Ramos (cell line): Measurements from ENCODE around the gene TMEM254.
"Not testable (repeated sequence)": the region's sequence is repeated elsewhere in the genome, so short reads cannot be mapped to it uniquely, and the experiment has no call there.

ENCODE experiments used
- in situ Hi-C: fragments of 300-500 bp; cut with MboI; formaldehyde crosslinking; loops from one replicate; pipeline ENCODE4 v1.14.3; 2022; ENCODE audit warnings: low sequenced_read_pairs; ENCODE audit not compliant: unreplicated experiment

TMEM254 gene

GRCh38 chr10:80131499-80131901, 53.0 kb downstream of the TMEM254 start:
- in situ Hi-C loops: no loop called here

DNA sequence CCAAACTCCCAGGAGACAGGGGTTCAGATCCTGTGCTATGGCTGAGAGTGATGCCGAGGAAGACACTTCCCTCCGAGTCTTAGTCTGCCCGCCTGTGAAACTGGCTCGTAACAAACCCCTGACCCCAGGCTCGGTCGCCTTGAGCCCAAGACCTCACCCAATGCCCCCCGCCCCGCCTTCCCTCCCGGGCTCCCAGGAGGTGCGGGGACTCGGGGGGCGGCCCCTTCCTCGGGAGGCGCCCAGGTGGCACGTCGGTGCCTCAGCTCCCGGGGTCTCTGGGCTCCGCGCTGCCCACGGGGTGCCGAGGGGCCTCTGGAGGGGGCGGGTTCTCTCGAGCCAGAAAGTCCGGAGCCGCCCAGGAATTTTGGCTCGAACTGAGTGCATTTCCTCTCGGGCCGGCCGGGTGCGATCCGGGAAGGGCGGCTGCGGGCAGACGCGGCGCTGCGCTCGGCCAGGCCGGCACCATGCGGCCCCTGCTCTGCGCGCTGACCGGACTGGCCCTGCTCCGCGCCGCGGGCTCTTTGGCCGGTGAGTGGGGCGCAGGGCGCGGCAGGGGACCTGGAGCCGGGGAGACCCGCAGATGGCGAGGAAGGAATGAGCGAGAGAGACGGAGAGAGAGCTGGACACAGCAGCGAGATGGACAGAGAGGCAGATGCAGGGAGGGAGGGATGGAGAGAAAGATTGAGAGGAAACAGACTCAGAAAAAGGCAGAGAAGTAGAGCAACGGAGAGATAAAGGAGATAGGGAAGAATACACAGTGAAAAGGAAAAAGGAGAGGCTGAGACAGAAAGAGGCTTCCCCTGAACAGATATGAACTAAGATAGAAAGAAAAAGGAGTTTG, 54.1 kb downstream of the TMEM254 start, which contains the start of gene PLAC9:
Gene PLAC9, plus strand, starts transcription at position 432 of the 841 bp plus-strand sequence. Its CDS starts 33 bp downstream, at position 465.
- in situ Hi-C loops: no loop called here

GRCh38 chr10:80133206-80133605, 54.7 kb downstream of the TMEM254 start:
- in situ Hi-C loops: no loop called here

DNA sequence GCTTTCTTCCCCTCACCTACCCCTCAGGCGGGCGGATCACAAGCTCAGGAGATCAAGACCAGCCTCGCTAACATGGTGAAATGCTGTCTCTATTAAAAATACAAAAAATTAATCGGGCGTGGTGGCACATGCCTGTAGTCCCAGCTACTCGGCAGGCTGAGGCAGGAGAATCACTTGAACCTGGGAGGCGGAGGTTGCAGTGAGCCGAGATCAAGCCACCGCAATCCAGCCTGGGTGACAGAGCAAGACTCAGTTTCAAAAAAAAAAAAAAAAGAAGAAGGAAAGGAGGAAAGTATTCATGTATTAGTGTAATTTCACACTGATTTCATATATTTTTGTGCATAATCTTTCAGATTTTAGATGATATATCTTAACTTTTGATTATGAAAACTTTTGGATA, 55.2 kb downstream of the TMEM254 start:
- in situ Hi-C loops: not testable (repeated sequence)

DNA sequence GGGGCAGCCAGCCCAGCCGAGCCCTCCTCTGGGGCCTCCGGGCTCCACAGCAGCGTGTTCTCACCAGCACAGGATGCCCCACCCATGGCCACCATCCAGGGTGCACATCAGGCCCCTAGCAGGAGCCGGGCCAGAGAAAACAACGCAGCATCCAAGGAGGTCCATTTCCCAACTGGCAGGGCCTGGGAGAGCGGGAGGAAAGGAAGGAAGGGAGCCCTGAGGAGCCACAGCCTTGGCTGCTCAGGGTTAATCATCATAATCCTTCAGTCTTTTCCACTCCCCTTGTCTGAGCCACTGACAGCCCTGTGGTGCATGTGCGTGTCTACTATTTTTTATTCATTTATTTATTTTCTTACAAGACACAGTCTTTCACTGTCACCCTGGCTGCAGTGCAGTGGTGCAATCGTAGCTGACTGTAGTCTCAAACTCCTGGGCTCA, 57.7 kb downstream of the TMEM254 start:
- in situ Hi-C loops: no loop called here

GRCh38 chr10:80137031-80137862, 58.8 kb downstream of the TMEM254 start:
- in situ Hi-C loops: no loop called here

- in situ Hi-C loops: no loop called here
Measured at GRCh38 chr10:80137920-80138319, 59.5 kb downstream of the TMEM254 start.

DNA sequence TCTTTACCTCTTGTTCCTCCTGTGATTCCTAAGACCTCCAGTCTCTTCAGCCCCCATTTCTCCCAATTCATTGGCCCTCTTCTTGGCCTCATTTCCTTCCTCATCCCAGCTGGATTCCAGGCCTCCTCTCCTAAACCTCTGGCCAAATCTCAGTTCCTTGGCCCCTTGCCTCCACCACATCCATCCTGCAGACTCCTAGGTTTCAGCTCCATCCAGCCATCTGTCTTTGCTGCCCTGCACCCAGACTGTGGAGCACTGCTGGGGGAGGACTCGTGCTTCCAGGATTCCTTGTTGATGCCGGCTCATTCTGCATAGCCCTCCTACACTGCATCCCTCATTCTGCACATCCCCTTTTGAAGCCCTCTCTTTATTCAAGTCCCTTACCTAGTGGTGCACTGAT, 60.8 kb downstream of the TMEM254 start:
- in situ Hi-C loops: no loop called here

DNA sequence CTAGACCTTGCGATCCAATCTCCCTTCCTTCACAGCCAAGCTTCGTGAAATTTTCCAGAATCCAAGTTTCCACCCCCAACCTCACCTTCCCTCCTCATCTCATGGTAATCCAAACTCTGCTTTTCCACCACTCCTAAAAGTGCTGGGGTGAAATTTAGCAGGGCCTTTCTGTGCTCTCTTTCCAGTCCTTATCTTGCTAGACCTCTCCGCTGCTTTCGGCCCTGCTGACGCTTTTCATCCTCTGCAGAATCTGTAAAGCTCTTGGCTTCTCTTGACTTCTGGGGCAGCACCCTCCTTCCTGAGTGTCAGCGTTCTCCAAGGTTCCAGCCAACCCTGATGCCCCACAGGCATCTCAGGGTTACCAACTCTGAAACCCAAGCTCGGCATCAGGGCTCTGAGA, 61.8 kb downstream of the TMEM254 start:
- in situ Hi-C loops: no loop called here

DNA sequence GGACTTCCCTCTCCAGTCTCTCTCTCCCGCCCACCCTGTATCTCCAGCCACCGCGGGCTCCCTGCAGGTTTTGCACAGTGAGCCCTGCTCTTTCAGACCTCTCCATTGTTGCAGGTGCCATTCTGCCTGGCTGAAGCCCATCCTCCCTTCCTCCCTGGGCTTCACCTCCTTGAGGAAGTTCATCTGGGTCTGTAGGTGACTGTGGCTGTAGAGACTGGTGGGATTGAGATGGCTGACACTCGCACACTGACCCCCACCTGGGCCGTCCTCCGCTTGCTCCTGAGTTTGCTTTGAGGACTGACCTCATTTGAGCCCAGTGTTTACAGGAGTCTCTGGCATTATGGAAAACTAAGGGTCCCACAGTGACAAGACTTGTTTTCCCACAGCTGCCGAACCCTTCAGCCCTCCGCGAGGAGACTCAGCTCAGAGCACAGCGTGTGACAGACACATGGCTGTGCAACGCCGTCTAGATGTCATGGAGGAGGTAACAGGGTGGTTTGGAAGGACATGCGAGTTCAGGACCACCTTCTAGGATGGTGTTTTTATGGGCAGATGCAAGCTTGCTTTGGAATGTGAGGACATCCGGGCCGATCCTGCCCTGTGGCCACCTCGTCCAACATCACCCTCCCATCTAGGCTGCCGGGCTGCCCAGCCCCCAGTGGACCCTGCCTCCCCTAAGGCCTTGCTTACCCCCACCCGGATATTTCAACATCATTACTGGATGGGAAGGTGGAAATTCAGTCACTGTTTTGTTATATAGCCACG, 63.4 kb downstream of the TMEM254 start:
- in situ Hi-C loops: no loop called here
